ENCODE results near the gene COL4A2. TPM values are rescaled to one million over a fixed set of nuclear protein-coding genes. Genes with fewer than 3 reads are reported as not detected.
A peak's percentile ranks its signal among the peaks of the same experiment; 100 is the strongest.

Gene COL4A2
- total and polyA plus RNA-seq, 5 experiments from 2014 or later = not detected

DNA sequence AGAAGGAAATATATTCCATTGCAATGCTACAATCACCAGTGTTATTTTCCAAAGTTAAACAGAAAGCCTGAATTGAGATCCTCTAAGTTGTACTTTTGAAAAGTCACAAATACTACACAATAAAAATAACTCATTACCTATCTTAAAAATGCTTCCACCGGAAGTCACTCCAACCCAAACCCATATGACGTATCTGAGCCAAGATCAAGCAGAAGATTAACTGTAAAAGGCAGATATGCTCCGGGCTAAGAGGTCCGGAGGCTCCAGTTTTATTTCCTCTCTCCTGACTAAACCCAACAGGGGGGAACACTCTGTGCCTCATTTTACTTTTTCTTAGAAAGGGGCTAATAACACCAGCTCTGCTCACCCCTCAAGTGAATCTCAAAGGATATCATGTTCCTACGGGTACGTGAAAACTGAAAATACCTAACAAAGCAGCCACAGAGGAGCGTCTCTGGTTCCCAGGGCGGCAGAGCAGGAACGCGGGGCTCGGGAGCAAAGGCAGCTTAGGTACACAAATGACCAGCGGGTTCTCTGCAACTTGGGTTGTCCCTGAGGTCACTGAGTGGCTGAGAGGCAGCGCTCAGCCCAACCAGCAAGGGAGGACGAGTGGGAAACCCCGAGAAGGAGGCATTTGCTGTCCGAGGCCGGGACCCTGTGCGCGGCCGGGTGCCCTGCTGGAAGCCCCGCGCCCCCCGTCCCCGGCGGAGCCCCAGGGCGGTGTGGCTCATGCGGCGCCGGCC is 253.7 kb downstream of the COL4A2 start:
- H3K4me1 Mint-ChIP-seq = peaks cover 26 to 37% (median 31%) of the 10 kb centered on the region in 4 donors
- H3K4me3 Mint-ChIP-seq = peak overlapping the region; percentile 80 to 94 (median 88)
- ATAC-seq (peak; percentile 11 to 46), DNase-seq (peak in 5 of 10 donors; percentile 9 to 41 (median 20))
- POLR2A ChIA-PET = no interaction called here
- H3K27me3 Mint-ChIP-seq = peaks cover 0 to 5% (median 0%) of the 10 kb centered on the region in 5 donors
- peaks cover 0 to 5% (median 0%) of the 10 kb centered on the region in 9 donors for H3K9me3 Mint-ChIP-seq
- H3K27ac Mint-ChIP-seq = peak overlapping the region; percentile 43 to 94 (median 83)
- H3K36me3 Mint-ChIP-seq = peaks cover 0 to 5% (median 5%) of the 10 kb centered on the region in 3 donors

DNA sequence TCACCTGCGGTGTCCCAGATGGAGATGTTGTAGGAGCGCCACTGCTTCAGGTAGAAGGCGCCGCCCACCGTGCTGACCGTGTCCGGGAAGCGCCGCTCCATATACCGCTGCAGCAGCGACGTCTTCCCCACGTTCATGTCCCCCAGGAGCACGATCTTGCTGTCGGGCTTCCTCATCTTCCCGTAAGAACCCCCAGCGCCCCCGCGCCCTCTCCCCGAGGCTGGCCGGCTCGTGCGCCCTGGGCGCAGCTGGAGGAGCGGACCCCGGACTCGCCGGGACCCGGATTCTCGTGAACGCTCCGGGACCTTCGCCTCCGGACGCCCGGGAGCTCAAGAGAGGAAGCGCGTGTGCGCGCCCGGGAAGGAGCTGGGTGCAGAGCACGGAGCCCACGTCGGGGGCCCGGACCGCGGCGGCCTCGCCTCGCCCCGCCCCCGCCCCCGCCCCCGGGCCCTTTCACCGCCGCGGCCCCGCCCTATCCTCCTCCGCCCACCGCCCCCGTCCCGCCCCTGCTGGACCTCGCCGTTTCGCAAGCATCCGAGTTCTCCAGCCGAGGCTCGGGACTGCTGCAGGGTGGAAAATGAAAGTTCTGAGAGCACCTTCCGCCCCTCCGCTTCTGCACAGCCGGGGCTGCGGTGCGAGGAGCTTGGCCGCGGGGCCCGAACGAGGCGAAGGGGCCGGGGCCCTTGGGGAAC is 254.4 kb downstream of the COL4A2 start, which contains the start of gene RAB20:
Gene RAB20, minus strand, starts transcription at position 379 of the 692 bp plus-strand sequence. Its CDS starts 203 bp downstream, at position 176.
- peak within 1 kb of the TSS; percentile 89 to 100 (median 99) for H3K4me3 Mint-ChIP-seq
- DNase-seq = peak; percentile 12 to 68 (median 46)
- POLR2A ChIA-PET = interaction anchor here (0.7 to 1.3 kb wide), 2 partner anchors 151 to 154 kb away, joined by 3 to 6 read pairs; no protein-coding TSS in a partner anchor
- H3K27me3 Mint-ChIP-seq = peaks cover 0 to 5% (median 2%) of the 10 kb centered on the region in 5 donors
- peaks cover 0 to 5% (median 5%) of the 10 kb centered on the region in 3 donors for H3K36me3 Mint-ChIP-seq
- peaks cover 0 to 5% (median 0%) of the 10 kb centered on the region in 9 donors for H3K9me3 Mint-ChIP-seq
- peak; percentile 59 to 74 for ATAC-seq
- peaks cover 23 to 37% (median 27%) of the 10 kb centered on the region in 4 donors for H3K4me1 Mint-ChIP-seq
- H3K27ac Mint-ChIP-seq = peak within 1 kb of the TSS; percentile 54 to 95 (median 90)

DNA sequence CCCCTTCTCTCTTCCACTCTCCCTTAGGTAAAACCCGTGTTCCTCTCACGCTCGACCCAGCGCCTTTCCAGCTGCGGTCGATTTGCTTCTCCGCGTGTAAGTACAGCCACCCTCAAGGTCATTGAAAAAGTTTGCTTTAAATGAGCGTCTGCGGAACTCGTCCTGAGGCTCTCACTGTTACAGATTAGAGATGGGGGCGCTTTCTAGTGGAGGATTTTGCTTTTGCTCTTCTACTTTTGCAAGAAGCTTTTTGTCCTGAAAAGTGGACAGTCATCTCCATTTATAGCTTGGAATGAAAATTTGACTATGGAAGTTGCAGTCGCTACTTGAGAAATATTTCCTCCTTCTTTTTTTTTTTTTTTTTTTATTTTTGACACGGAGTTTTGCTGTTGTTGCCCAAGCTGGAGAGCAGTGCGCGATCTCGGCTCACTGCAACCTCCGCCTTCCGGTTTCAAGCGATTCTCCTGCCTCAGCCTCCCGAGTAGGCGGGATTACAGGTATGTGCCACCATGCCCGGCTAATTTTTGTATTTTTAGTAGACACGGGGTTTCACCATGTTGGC is 255.0 kb downstream of the COL4A2 start:
- peaks cover 0 to 2% (median 0%) of the 10 kb centered on the region in 9 donors for H3K9me3 Mint-ChIP-seq
- DNase-seq (peak in 1 of 10 donors; percentile 38), ATAC-seq (peak; percentile 47 to 53)
- H3K27ac Mint-ChIP-seq = peak overlapping the region; percentile 43 to 95 (median 90)
- H3K36me3 Mint-ChIP-seq = peaks cover 0 to under 1% (median under 1%) of the 10 kb centered on the region in 3 donors
- POLR2A ChIA-PET = interaction anchor here (0.6 to 1.3 kb wide), 3 partner anchors 150 to 260 kb away, joined by 3 to 6 read pairs (median 4); no protein-coding TSS in a partner anchor
- peak overlapping the region; percentile 89 to 100 (median 99) for H3K4me3 Mint-ChIP-seq
- H3K27me3 Mint-ChIP-seq = peaks cover 0 to 5% (median 2%) of the 10 kb centered on the region in 5 donors
- peaks cover 18 to 36% (median 27%) of the 10 kb centered on the region in 4 donors for H3K4me1 Mint-ChIP-seq

Small RNAs within 50 kb of the gene (microRNA-seq; reads per million reads assigned to microRNA genes)
- gene MIR8073 (ENCODE audit: borderline microRNAs expressed) = not detected

Other genes with a start within 250 kb of the COL4A2 start
- gene COL4A1, start 127 bp upstream of the COL4A2 start, total RNA-seq = not detected
- not detected for gene COL4A1, start 127 bp upstream of the COL4A2 start, polyA plus RNA-seq